Stomach (tissue), 9 donors: ENCODE measurements around the gene SNAP25. TPM values are rescaled to one million over a fixed set of nuclear protein-coding genes. Genes with fewer than 3 reads are reported as not detected.

ENCODE experiments used
- DNase-seq, 2 donors: peaks; one replicate each; pipeline versions ENCODE4 v3.0.0 to v3.0.0-alpha.2; 2013 to 2019
- H3K27ac ChIP-seq, 5 donors: fragments of 200-600 bp in 4 of 5; sonication (generic) in 4 of 5; one replicate each; pipeline ENCODE4 v1.5.1; 2013 to 2019; ENCODE audit warnings: mild to moderate bottlenecking in 1 of 5, moderate library complexity in 1 of 5
- H3K27me3 ChIP-seq, 3 donors: fragments of 200-600 bp; sonication (generic); one replicate each; pipeline ENCODE4 v1.5.1; 2017 to 2019; ENCODE audit warnings: mixed run types in 1 of 3
- H3K36me3 ChIP-seq, 4 donors: fragments of 200-600 bp; sonication (generic); 1 replicate in 3 of 4; 2 replicates in 1 of 4; pipeline ENCODE4 v1.5.1; 2016 to 2019
- H3K4me1 ChIP-seq, 4 donors: fragments of 200-600 bp; sonication (generic); one replicate each; pipeline ENCODE4 v1.5.1; 2016 to 2019
- H3K4me3 ChIP-seq, 4 donors: fragments of 200-600 bp; sonication (generic) in 3 of 4; one replicate each; pipeline ENCODE4 v1.5.1; 2016 to 2019; ENCODE audit warnings: mild to moderate bottlenecking in 1 of 4
- H3K9me3 ChIP-seq, 4 donors: fragments of 200-600 bp; sonication (generic); one replicate each; pipeline ENCODE4 v1.5.1; 2016 to 2019
- EP300 ChIP-seq: sonication (generic); formaldehyde crosslinking; IDR thresholded peaks from one replicate; pipeline ENCODE4 v1.6.1; 2017; ENCODE audit warnings: antibody characterized with exemption
- POLR2A ChIP-seq, 4 donors: fragments of 450-650 bp; IDR thresholded peaks; one replicate each; pipeline ENCODE4 v1.6.1; 2016; ENCODE audit warnings: antibody characterized with exemption in 4 of 4, control low read depth in 2 of 4, mild to moderate bottlenecking in 1 of 4, moderate library complexity in 1 of 4
- POLR2AphosphoS5 ChIP-seq, 3 donors: sonication (generic); formaldehyde crosslinking; IDR thresholded peaks; one replicate each; pipeline ENCODE4 v1.6.1; 2016; ENCODE audit warnings: antibody characterized with exemption in 3 of 3
- WGBS, 5 donors: extraction: QIAGEN DNeasy Blood & Tissue Kit in 3 of 5; methylation state at CpG; one replicate each; pipeline versions ENCODE4 v1.1.5 to v1.1.7; 2013 to 2018; 5-methylcytosine and 5-hydroxymethylcytosine counted together
- intact Hi-C: fragments of 100-400 bp; cut with DNase I; formaldehyde crosslinking; loops from one replicate; pipeline ENCODE4 v1.15.1; 2023; ENCODE audit warnings: low total_unique reads
- polyA plus RNA-seq, 3 donors: library from polyadenylated mRNA; stranded (reverse); fragments of 200-250 nt; gene quantifications; one replicate each; pipeline ENCODE4 v1.2.3, GENCODE V29; 2013
- total RNA-seq, 5 donors: library from RNA; depleted of rRNA; stranded (reverse); fragments of >200 nt; gene quantifications; one replicate each; pipeline versions ENCODE4 v1.1.0 to v1.2.3, GENCODE V29; 2014 to 2016
- TF ChIP-seq, protein P1 (sequence below), 7 experiments: fragments of 450-650 bp in 4 of 7; fragments of 200-600 bp in 3 of 7; sonication (generic) in 3 of 7; IDR thresholded peaks; one replicate each; pipeline ENCODE4 v1.5.1; 2016 to 2019; ENCODE audit warnings: antibody characterized with exemption in 7 of 7, control low read depth in 2 of 7, mild to moderate bottlenecking in 1 of 7
- donor health status: healthy with polysubstance abuse.
- donor health status: Bipolar disorder and iron deficiency.
- donor health status: healthy.

The SNAP25 gene
- total and polyA plus RNA-seq, 8 donors: 1.8 to 12.5 (median 2.8) TPM; not detected in 1

DNA sequence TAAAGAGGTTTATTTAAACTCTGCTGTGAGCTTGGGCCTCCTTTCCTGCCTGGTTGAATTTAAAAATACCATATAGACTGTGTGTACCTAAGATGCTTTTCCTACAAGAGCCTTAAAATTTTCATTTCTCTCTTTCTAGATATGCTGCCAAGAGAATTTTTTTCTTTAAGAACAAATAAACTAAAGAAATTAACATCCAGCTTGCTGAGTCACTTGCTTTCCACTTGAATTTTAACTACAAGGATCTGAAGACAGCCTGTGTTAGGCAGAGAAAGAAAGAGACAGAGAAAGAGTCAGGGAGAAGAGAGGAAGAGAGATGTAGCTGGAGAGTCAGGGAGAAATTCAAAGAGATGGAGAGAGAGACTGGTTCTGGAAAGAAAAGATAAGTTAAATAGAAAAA is 18.3 kb upstream of the SNAP25 start:
- intact Hi-C loops: no loop called here
- TF ChIP-seq EP300 (no peak), POLR2AphosphoS5 (IDR thresholded peaks at IDR 0.05) (no peak), POLR2A (IDR thresholded peaks at IDR 0.05) (no peak)
- TF ChIP-seq, protein P1, sequence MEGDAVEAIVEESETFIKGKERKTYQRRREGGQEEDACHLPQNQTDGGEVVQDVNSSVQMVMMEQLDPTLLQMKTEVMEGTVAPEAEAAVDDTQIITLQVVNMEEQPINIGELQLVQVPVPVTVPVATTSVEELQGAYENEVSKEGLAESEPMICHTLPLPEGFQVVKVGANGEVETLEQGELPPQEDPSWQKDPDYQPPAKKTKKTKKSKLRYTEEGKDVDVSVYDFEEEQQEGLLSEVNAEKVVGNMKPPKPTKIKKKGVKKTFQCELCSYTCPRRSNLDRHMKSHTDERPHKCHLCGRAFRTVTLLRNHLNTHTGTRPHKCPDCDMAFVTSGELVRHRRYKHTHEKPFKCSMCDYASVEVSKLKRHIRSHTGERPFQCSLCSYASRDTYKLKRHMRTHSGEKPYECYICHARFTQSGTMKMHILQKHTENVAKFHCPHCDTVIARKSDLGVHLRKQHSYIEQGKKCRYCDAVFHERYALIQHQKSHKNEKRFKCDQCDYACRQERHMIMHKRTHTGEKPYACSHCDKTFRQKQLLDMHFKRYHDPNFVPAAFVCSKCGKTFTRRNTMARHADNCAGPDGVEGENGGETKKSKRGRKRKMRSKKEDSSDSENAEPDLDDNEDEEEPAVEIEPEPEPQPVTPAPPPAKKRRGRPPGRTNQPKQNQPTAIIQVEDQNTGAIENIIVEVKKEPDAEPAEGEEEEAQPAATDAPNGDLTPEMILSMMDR (IDR thresholded peaks at IDR 0.05): no peak

DNA sequence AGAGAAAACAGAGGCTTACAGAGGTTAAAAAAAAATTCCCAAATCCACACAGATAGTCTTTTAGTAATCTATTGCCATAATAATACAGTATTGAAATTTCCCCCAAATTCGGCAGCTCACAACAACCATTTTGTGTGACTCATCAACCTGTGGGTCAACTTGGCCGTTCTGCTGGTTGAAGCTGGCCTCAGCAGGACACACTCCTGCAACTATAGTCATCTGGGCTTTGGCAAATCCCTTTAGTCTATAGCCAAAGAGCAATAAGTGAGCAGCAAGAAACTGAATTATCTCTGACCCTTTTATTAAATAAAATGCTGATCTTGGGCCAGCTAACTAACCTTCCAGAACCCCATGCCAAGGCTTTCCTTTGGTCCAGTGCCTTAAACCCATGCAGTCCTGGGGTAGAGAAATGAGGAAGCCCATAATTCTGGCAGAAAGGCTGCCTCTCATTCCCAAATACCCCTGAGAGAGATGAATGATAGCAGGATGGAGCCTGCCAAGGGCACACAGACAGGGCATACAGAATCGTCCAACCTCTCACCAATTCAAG is 17.2 kb upstream of the SNAP25 start:
- Histone ChIP-seq H3K9me3 (no peaks in the 10 kb centered on the region), H3K4me1 (no peaks in the 10 kb centered on the region), H3K4me3 (no peak overlapping the region), H3K27me3 (no peaks in the 10 kb centered on the region), H3K27ac (no peak overlapping the region), H3K36me3 (no peaks in the 10 kb centered on the region)
- no peak for DNase-seq
- intact Hi-C loops: no loop called here
- TF ChIP-seq, protein P1 (IDR thresholded peaks at IDR 0.05): no peak
- TF ChIP-seq POLR2A (IDR thresholded peaks at IDR 0.05) (no peak), EP300 (no peak), POLR2AphosphoS5 (IDR thresholded peaks at IDR 0.05) (no peak)
- 58 to 76% (median 68%) methylated on average over 3 of the region's 3 CpGs for WGBS, 5 donors

More for the DNA sequence above, 18.3 kb upstream of the SNAP25 start:
- H3K4me1 ChIP-seq: no peaks in the 10 kb centered on the region
- no peak for DNase-seq
- H3K4me3 ChIP-seq: no peak overlapping the region
- no peak overlapping the region for H3K27ac ChIP-seq
- no peaks in the 10 kb centered on the region for H3K27me3 ChIP-seq
- H3K36me3 ChIP-seq: no peaks in the 10 kb centered on the region
- H3K9me3 ChIP-seq: no peaks in the 10 kb centered on the region

DNA sequence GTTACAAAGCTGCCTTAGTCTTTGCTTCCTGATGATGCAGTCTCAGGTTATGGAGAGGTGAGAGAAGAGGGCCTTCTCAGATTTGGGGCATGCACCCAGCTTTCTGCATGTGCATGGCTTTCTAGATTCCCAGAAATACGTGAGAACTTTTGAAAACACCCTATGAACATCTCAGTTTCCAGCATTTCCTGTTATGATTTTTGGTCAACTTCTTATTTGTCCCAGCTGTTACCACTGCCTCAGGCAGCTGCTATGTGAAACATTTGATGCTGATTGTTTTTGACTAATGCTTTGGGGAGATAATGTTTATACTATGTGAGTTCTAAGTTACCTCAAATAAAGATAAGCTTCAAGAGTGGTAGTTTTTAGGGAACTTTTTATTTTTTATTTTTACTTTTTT is 9.5 kb upstream of the SNAP25 start:
- Histone ChIP-seq H3K27me3 (peaks cover 0 to 4% (median 0%) of the 10 kb centered on the region in 3 donors), H3K9me3 (no peaks in the 10 kb centered on the region), H3K27ac (no peak overlapping the region), H3K4me1 (no peaks in the 10 kb centered on the region), H3K4me3 (no peak overlapping the region), H3K36me3 (no peaks in the 10 kb centered on the region)
- TF ChIP-seq POLR2AphosphoS5 (IDR thresholded peaks at IDR 0.05) (no peak), POLR2A (IDR thresholded peaks at IDR 0.05) (no peak), EP300 (no peak)
- TF ChIP-seq, protein P1 (IDR thresholded peaks at IDR 0.05): no peak
- WGBS, 5 donors: 48 to 59% (median 50%) methylated on average over 1 of the region's 1 CpG
- intact Hi-C loops: no loop called here
- no peak for DNase-seq

DNA sequence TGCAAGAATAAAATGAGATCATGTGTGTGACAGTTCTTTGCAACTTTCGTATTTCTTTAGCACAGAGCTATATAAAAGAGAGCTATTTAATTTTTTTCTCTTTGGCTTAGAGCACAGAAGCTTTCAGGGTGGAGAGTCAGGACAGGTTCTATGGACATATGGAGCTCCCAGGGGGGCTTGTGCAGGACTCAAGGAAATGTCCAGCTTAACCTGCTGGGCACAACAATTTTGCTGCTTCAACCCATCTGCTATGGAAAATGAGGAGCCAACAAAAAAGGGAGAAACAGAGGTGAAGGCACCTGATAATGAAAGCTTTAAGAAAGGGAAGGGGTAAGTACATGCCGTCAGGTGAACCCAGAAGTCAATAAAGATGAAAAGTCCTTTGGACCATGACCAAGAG is 5.1 kb upstream of the SNAP25 start:
- Histone ChIP-seq H3K27ac (no peak overlapping the region), H3K4me1 (peaks cover 6 to 14% (median 13%) of the 10 kb centered on the region in 4 donors), H3K36me3 (no peaks in the 10 kb centered on the region), H3K4me3 (no peak overlapping the region), H3K27me3 (peaks cover 0 to 47% (median 17%) of the 10 kb centered on the region in 3 donors), H3K9me3 (no peaks in the 10 kb centered on the region)
- TF ChIP-seq, protein P1 (IDR thresholded peaks at IDR 0.05): no peak
- TF ChIP-seq POLR2A (IDR thresholded peaks at IDR 0.05) (no peak), EP300 (no peak), POLR2AphosphoS5 (IDR thresholded peaks at IDR 0.05) (no peak)
- WGBS, 5 donors: 63 to 82% (median 72%) methylated on average over 2 of the region's 2 CpGs
- DNase-seq: no peak
- intact Hi-C loops: no loop called here
